A673 (cell line): ENCODE results near the gene ERC1. TPM values are rescaled to one million over a fixed set of nuclear protein-coding genes. Genes with fewer than 3 reads are reported as not detected.

ENCODE experiments used
- BruUV-seq: library from RNA; stranded (reverse); fragments of 400-500 nt; replicated peaks from 2 replicates; lab custom pipeline; 2021; lab: Mats Ljungman, UMichigan
- CTCF ChIA-PET: fragments of 300-600 bp; sonication (Branson Sonifier 250); formaldehyde crosslinking; loops from one replicate; lab custom pipeline; 2022; ENCODE audit warnings: antibody characterized with exemption; lab: Charles Lee
- POLR2A ChIA-PET: fragments of 300-600 bp; sonication (Branson Sonifier 250); formaldehyde crosslinking; loops from one replicate; lab custom pipeline; 2022; ENCODE audit warnings: antibody characterized with exemption; ENCODE audit not compliant: low non-redundant PET; lab: Charles Lee
- DNase-seq: peaks from one replicate; pipeline ENCODE4 v3.0.0-alpha.2; 2015; ENCODE audit warnings: low spot score
- H3K27ac ChIP-seq: fragments of 200-600 bp; sonication (generic); 2 replicates; pipeline ENCODE4 v1.5.1; 2016; ENCODE audit warnings: mixed run types, low read depth, mild to moderate bottlenecking, mixed read lengths, antibody characterized with exemption, low read length; ENCODE audit not compliant: poor library complexity, severe bottlenecking
- H3K27me3 ChIP-seq: fragments of 200-600 bp; sonication (generic); replicated peaks from 2 replicates; pipeline ENCODE4 v1.6.1; 2017; ENCODE audit warnings: mixed run types, low read depth, mild to moderate bottlenecking, mixed read lengths, antibody characterized with exemption, low read length; ENCODE audit not compliant: insufficient read depth, poor library complexity
- H3K36me3 ChIP-seq: fragments of 200-600 bp; sonication (generic); 2 replicates; pipeline ENCODE4 v1.6.1; 2016; ENCODE audit warnings: mixed run types, mild to moderate bottlenecking, mixed read lengths, antibody characterized with exemption, low read length; ENCODE audit not compliant: insufficient read depth, poor library complexity, severe bottlenecking
- H3K4me1 ChIP-seq: fragments of 200-600 bp; sonication (generic); 2 replicates; pipeline ENCODE4 v1.6.1; 2017; ENCODE audit warnings: mixed run types, mild to moderate bottlenecking, mixed read lengths, antibody characterized with exemption, low read length; ENCODE audit not compliant: insufficient read depth, poor library complexity, severe bottlenecking
- H3K4me3 ChIP-seq: fragments of 200-600 bp; sonication (generic); 2 replicates; pipeline ENCODE4 v1.5.1; 2016; ENCODE audit warnings: low read depth, mixed run types, mild to moderate bottlenecking, mixed read lengths, low read length; ENCODE audit not compliant: poor library complexity, severe bottlenecking
- H3K9me3 ChIP-seq: fragments of 200-600 bp; sonication (generic); 2 replicates; pipeline ENCODE4 v1.6.1; 2016; ENCODE audit warnings: mixed run types, low read depth, mild to moderate bottlenecking, mixed read lengths, antibody characterized with exemption, low read length; ENCODE audit not compliant: poor library complexity, severe bottlenecking
- EZH2 ChIP-seq: fragments of 200-600 bp; sonication (generic); IDR thresholded peaks from 2 replicates; pipeline ENCODE4 v1.6.1; 2017; ENCODE audit warnings: borderline replicate concordance, low read depth, mild to moderate bottlenecking, mixed read lengths, antibody characterized with exemption, low read length; ENCODE audit not compliant: poor library complexity, severe bottlenecking
- intact Hi-C: fragments of 100-400 bp; cut with micrococcal nuclease; formaldehyde crosslinking; loops from one replicate; pipeline ENCODE4 v1.10.0; 2022; ENCODE audit not compliant: unreplicated experiment
- total RNA-seq: library from RNA; stranded (reverse); gene quantifications from 2 replicates; pipeline ENCODE4 v1.2.3, GENCODE V29; 2021
- TF ChIP-seq, protein P1 (sequence below): fragments of 300-800, 200-600 bp; sonication (generic); conservative IDR thresholded peaks from 2 replicates; pipeline ENCODE4 v1.5.1; 2017; ENCODE audit warnings: low read depth, mild to moderate bottlenecking, antibody characterized with exemption, low read length, moderate library complexity, mixed read lengths

ERC1 gene
- total RNA-seq, 1 experiment from 2014 or later = 60.7 TPM

DNA sequence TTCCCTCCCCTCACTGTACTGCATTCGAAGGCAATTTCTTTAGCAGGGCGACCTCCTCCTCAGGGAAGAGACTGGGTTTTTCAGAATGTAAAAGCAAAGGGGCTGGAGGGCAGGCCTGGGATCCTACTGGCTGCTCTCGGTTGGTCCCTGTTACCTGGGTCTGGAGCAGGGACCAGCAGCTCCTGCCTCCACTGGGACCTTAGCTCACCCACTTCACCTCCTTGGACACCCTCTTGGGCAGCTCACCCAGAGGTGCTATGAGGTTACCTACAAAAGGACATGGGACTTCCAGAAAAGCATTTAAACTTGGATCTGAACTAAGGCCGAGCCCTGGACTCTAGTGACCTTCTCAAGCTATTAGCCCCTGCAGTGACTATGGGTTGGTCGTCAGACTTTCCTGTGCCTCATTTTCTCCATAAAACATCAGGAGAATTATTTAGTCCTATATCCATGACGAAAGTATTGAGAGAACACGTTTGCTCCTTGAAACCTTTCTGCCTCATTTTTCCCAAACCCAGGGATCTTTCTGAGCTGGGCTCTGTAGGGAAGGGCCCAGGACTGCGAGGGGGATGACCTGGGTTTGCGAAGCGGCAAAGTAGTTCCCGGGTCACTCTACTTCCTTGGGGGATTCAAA is 538.3 kb downstream of the ERC1 start:
- H3K9me3 ChIP-seq = no peaks in the 10 kb centered on the region
- CTCF ChIA-PET = interaction anchor here (0.6 kb wide), 2 partner anchors 12 to 171 kb away, joined by 4 to 6 read pairs; no protein-coding TSS in a partner anchor
- no TSS peak for BruUV-seq
- POLR2A ChIA-PET = no interaction called here
- H3K27me3 ChIP-seq = peaks cover 34% of the 10 kb centered on the region
- H3K27ac ChIP-seq = no peak overlapping the region
- no peaks in the 10 kb centered on the region for H3K36me3 ChIP-seq
- intact Hi-C loops = no loop called here
- DNase-seq = no peak
- TF ChIP-seq, protein P1, sequence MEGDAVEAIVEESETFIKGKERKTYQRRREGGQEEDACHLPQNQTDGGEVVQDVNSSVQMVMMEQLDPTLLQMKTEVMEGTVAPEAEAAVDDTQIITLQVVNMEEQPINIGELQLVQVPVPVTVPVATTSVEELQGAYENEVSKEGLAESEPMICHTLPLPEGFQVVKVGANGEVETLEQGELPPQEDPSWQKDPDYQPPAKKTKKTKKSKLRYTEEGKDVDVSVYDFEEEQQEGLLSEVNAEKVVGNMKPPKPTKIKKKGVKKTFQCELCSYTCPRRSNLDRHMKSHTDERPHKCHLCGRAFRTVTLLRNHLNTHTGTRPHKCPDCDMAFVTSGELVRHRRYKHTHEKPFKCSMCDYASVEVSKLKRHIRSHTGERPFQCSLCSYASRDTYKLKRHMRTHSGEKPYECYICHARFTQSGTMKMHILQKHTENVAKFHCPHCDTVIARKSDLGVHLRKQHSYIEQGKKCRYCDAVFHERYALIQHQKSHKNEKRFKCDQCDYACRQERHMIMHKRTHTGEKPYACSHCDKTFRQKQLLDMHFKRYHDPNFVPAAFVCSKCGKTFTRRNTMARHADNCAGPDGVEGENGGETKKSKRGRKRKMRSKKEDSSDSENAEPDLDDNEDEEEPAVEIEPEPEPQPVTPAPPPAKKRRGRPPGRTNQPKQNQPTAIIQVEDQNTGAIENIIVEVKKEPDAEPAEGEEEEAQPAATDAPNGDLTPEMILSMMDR = no peak
- TF ChIP-seq EZH2 = no peak
- H3K4me1 ChIP-seq = peaks cover 10% of the 10 kb centered on the region
- peak overlapping the region; percentile 50 for H3K4me3 ChIP-seq

DNA sequence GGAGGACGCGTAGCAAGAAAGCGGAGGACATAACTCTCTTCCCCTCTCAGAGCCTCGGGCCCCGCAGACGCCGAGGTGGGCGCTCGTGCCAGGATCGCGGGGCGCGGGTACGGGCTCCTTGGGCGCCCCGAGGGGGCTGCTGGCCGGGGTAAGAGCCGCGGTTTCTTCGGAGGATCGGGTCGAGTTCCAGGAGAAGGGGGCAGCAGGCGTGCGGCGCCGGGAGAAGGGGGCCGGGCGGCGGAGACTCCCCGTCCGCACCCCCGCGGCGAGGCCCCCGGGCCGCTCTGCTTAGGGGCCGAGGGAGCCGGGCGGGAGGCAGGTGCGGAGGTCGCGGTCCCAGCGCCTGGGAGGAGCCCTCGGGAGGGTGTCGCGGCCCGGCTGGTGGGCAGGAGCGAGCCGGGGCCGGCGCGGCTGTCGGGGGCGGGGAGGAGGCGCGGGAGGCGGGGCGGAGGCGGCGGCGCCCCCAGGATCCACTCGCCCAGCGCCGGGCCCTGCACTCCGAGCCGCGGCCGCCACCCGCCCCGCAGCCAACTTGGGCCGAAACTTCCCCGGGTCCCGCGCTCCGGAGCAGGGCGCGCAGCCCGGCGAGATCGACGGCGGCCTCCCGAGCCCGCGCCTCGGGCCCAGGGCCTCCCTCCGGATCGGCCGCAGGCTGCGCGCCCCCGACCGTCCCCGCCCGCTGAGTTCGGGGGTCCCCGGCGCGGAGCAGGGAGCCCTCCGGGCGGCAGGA is 539.0 kb downstream of the ERC1 start:
- ChIA-PET CTCF (no interaction called here), POLR2A (no interaction called here)
- no peak for DNase-seq
- intact Hi-C loops = no loop called here
- no TSS peak for BruUV-seq
- Histone ChIP-seq H3K36me3 (no peaks in the 10 kb centered on the region), H3K27ac (no peak overlapping the region), H3K4me3 (peak overlapping the region; percentile 50), H3K9me3 (no peaks in the 10 kb centered on the region), H3K27me3 (peaks cover 34% of the 10 kb centered on the region), H3K4me1 (peaks cover 10% of the 10 kb centered on the region)
- TF ChIP-seq EZH2 = no peak
- TF ChIP-seq, protein P1 = no peak

DNA sequence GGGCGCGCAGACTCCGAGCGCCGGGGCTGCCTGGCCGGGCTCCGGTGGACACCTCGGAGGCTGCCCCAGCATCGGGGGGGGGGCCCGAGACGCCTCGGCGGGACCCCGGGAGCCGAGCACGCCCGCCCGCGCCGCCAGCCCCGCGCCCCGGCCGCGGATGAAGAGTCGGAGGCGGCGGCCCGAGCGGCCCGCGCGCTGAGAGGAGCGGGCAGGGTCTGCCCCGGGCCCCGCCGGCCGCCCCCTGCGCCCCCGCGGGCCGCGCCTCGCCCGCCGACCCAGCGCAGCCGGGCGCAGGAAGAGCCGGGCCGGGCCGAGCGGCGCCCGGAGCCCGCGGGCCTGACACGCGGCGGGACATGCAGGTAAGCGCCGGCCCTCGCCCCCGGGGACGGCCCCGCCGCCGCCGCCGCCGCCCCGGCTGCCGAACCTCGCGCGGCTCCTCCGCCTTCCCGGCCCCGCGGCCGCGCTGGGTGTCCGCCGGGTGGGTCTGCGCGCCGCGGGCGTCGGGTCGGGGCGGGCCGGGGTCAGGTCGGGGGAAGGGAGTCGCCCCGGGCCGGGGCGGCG is 539.6 kb downstream of the ERC1 start:
- ChIA-PET CTCF (no interaction called here), POLR2A (no interaction called here)
- Histone ChIP-seq H3K9me3 (no peaks in the 10 kb centered on the region), H3K27me3 (peaks cover 34% of the 10 kb centered on the region), H3K4me1 (peaks cover 10% of the 10 kb centered on the region), H3K36me3 (no peaks in the 10 kb centered on the region), H3K4me3 (peak overlapping the region; percentile 50), H3K27ac (no peak overlapping the region)
- intact Hi-C loops = no loop called here
- BruUV-seq = no TSS peak
- no peak for DNase-seq
- TF ChIP-seq, protein P1 = no peak
- TF ChIP-seq EZH2 = no peak
